ENCODE measurements around the gene ITPK1.

Gene ITPK1

GRCh38 chr14:92942136-92942535 is 173.6 kb downstream of the ITPK1 start:
- FAIRE-seq (no peak), DNase-seq (ENCODE audit: insufficient read length, low spot score) (no peak)
- TF ChIP-seq POLR2A (IDR thresholded peaks at IDR 0.05; ENCODE audit: low read depth, low read length), result no peak

- FAIRE-seq (no peak), DNase-seq (ENCODE audit: insufficient read length, low spot score) (no peak)
- TF ChIP-seq POLR2A (IDR thresholded peaks at IDR 0.05; ENCODE audit: low read depth, low read length), result no peak
Observed at GRCh38 chr14:92941531-92941930, 174.2 kb downstream of the ITPK1 start.

GRCh38 chr14:92940543-92940942 is 175.2 kb downstream of the ITPK1 start:
- no peak for DNase-seq (ENCODE audit: insufficient read length, low spot score)
- TF ChIP-seq POLR2A (IDR thresholded peaks at IDR 0.05; ENCODE audit: low read depth, low read length), result no peak
- FAIRE-seq, result no peak

GRCh38 chr14:92939699-92940098 is 176.0 kb downstream of the ITPK1 start:
- no peak for TF ChIP-seq POLR2A (IDR thresholded peaks at IDR 0.05; ENCODE audit: low read depth, low read length)
- FAIRE-seq (no peak), DNase-seq (ENCODE audit: insufficient read length, low spot score) (no peak)

GRCh38 chr14:92938890-92939671 is 176.6 kb downstream of the ITPK1 start:
- FAIRE-seq (no peak), DNase-seq (ENCODE audit: insufficient read length, low spot score) (no peak)
- TF ChIP-seq POLR2A (IDR thresholded peaks at IDR 0.05; ENCODE audit: low read depth, low read length), result no peak

GRCh38 chr14:92938235-92938875 is 177.4 kb downstream of the ITPK1 start:
- no peak for FAIRE-seq
- DNase-seq (ENCODE audit: insufficient read length, low spot score), result no peak
- no peak for TF ChIP-seq POLR2A (IDR thresholded peaks at IDR 0.05; ENCODE audit: low read depth, low read length)

GRCh38 chr14:92937051-92937937 is 178.4 kb downstream of the ITPK1 start:
- FAIRE-seq (no peak), DNase-seq (ENCODE audit: insufficient read length, low spot score) (no peak)
- TF ChIP-seq POLR2A (IDR thresholded peaks at IDR 0.05; ENCODE audit: low read depth, low read length), result no peak

GRCh38 chr14:92936085-92936484 is 179.6 kb downstream of the ITPK1 start:
- FAIRE-seq, result no peak
- TF ChIP-seq POLR2A (IDR thresholded peaks at IDR 0.05; ENCODE audit: low read depth, low read length), result no peak
- DNase-seq (ENCODE audit: insufficient read length, low spot score), result no peak

- DNase-seq (ENCODE audit: insufficient read length, low spot score), result no peak
- no peak for FAIRE-seq
- TF ChIP-seq POLR2A (IDR thresholded peaks at IDR 0.05; ENCODE audit: low read depth, low read length), result no peak
Observed at GRCh38 chr14:92935446-92935845, 180.3 kb downstream of the ITPK1 start.

- FAIRE-seq (no peak), DNase-seq (ENCODE audit: insufficient read length, low spot score) (no peak)
- no peak for TF ChIP-seq POLR2A (IDR thresholded peaks at IDR 0.05; ENCODE audit: low read depth, low read length)
Observed at GRCh38 chr14:92934196-92935085, 181.3 kb downstream of the ITPK1 start.

- no peak for TF ChIP-seq POLR2A (IDR thresholded peaks at IDR 0.05; ENCODE audit: low read depth, low read length)
- DNase-seq (ENCODE audit: insufficient read length, low spot score) (no peak), FAIRE-seq (no peak)
Observed at GRCh38 chr14:92933481-92933880, 182.2 kb downstream of the ITPK1 start.

- no peak for DNase-seq (ENCODE audit: insufficient read length, low spot score)
Observed at GRCh38 chr14:92932448-92933395, 183.0 kb downstream of the ITPK1 start.

More at GRCh38 chr14:92932448-92933395, 183.0 kb downstream of the ITPK1 start:
- FAIRE-seq, result no peak
- TF ChIP-seq POLR2A (IDR thresholded peaks at IDR 0.05; ENCODE audit: low read depth, low read length), result no peak

All from H54 (cell line).